H7 (cell line): Measurements from ENCODE around the gene AQP11. TPM values are rescaled to one million over a fixed set of nuclear protein-coding genes. Genes with fewer than 3 reads are reported as not detected.
"Not testable (repeated sequence)": the region's sequence is repeated elsewhere in the genome, so short reads cannot be mapped to it uniquely, and the experiment has no call there.

ENCODE experiments used
- DNase-seq: peaks from one replicate; pipeline ENCODE4 v3.0.0; 2012
- H3K27me3 ChIP-seq: 2 replicates; pipeline ENCODE4 v1.6.0; 2011; ENCODE audit warnings: mild to moderate bottlenecking, low read length; ENCODE audit not compliant: control insufficient read depth, insufficient read depth
- H3K36me3 ChIP-seq: replicated peaks from 2 replicates; pipeline ENCODE4 v1.5.1; 2011; ENCODE audit warnings: low read length; ENCODE audit not compliant: control insufficient read depth, insufficient read depth
- H3K4me3 ChIP-seq: 2 replicates; pipeline ENCODE4 v1.5.1; 2011; ENCODE audit warnings: low read depth, mild to moderate bottlenecking, control low read depth, low read length, moderate library complexity; ENCODE audit not compliant: insufficient read depth
- total RNA-seq: library from RNA; depleted of rRNA; stranded (reverse); fragments of >200 nt; shearing (Covaris generic); gene quantifications from 2 replicates; pipeline ENCODE4 v1.2.3, GENCODE V29; 2014

Gene AQP11
- total RNA-seq, 1 experiment from 2014 or later, result 2.0 TPM

DNA sequence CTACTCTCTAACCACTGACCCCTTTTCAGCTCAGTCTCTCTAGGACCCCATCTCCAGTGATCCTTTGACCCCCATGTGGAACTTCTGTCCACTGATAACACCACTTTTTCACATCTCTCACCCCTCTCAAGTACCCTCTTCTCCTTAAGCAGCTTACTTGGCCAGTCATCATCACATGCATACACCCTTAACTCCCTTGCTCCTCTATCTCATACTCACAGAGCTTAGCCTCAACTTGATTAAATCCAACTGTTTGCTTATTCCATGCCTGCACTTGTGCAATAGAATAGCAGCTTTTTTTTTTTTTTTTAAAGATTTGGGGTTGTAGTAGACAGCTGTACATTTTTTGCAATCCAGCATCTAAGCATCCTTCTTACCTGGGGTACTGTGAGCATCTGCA, 22.2 kb downstream of the AQP11 start:
- peaks cover 14% of the 10 kb centered on the region for H3K36me3 ChIP-seq
- no peak for DNase-seq
- no peak overlapping the region for H3K4me3 ChIP-seq

DNA sequence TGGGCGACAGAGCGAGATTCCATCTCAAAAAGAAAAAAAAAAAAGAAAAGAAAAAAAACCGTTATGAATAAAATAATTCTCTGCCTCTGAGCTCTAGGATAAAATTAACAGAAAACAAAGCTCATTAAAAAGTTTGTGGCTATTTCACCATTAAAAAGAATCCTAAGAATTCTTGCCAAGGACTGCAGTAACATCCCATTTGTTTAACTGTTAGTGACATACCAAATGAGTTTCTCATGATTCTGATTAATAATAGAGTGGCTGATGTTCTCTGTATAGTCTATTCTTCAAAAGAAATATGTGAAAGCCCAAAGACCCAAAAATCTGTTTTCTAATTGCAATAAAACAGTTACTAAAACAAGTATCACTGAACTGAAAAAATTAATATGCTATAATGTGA, 28.1 kb downstream of the AQP11 start:
- Histone ChIP-seq H3K4me3 (no peak overlapping the region), H3K36me3 (peaks cover 26% of the 10 kb centered on the region), H3K27me3 (no peaks in the 10 kb centered on the region)
- DNase-seq, result no peak

More for the DNA sequence above, 22.2 kb downstream of the AQP11 start:
- H3K27me3 ChIP-seq, result no peaks in the 10 kb centered on the region

DNA sequence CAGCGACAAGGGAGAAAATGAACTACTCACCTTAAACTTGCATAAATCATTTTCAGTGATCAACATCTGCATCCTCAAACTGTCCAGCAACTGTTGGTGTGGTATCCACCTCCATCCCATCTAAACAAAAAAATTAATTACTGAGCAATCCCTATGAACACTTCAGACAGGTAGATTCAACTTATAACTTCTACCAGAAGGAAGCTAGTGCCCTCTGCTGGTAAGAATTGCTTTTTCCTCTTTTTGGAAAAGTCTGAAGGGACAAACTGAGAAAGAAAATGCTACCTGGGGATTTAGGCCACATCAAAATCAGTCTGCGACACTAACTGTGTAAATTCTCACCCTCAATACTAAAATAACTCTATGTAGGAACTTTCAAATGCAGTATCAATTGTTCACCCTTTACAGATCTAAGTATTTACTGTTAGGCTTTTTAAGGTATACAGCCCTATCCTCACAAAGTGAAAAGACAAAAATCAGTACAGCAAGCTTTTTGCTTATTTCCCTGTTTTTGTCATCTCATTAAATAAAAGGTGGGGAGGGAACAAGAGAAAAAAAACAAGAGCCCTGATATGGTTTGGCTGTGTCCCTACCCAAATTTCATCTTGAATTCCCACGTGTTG, 29.9 kb downstream of the AQP11 start:
- no peak overlapping the region for H3K4me3 ChIP-seq
- DNase-seq, result no peak
- H3K27me3 ChIP-seq, result no peaks in the 10 kb centered on the region
- H3K36me3 ChIP-seq, result peaks cover 32% of the 10 kb centered on the region

DNA sequence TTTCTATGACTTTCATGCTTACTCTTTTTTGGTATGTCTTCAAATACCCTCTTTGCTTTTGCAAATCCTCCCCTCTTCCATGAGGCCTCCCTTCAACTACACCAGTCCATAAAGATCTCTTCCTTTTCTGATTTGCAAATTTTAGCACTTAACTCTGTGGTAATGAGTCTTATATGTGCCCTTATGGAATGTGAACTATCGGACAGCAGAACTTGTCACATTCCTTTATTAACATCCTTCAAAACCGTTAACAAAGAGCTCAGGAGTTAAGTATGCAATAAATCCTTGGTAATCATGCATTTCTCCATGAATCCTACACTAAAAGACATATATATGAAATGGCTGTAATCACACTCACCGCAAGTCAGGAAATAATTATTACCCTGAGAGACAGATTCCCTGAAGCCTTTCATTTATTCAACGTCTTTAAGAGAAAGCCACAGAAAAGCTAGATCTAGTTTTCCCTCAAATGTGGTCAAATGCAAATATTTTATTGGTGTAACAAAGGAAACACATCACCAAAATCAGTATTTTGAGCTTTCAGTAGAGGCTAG, 40.5 kb downstream of the AQP11 start:
- Histone ChIP-seq H3K36me3 (no peaks in the 10 kb centered on the region; the same call in none of the 2 replicates), H3K27me3 (no peaks in the 10 kb centered on the region), H3K4me3 (no peak overlapping the region)
- DNase-seq, result no peak

DNA sequence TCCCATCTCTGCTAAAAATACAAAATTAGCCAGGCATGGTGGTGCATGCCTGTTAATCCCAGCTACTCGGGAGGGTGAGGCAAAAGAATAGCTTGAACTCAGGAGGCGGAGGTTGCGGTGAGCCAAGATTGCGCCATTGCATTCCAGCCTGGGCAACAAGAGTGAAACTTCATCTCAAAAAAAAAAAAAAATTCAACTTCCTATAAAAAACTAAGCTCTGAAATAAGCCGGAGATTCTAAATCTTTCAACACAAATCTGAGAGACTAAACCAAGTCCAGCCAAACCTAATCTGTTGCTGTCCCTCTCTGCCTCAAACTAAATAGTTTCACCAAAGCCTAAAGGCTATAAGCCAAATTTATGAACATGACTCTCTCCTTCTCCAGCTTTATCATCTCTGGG, 44.2 kb downstream of the AQP11 start:
- not testable (repeated sequence) for DNase-seq, H3K4me3 ChIP-seq, H3K27me3 ChIP-seq, H3K36me3 ChIP-seq

DNA sequence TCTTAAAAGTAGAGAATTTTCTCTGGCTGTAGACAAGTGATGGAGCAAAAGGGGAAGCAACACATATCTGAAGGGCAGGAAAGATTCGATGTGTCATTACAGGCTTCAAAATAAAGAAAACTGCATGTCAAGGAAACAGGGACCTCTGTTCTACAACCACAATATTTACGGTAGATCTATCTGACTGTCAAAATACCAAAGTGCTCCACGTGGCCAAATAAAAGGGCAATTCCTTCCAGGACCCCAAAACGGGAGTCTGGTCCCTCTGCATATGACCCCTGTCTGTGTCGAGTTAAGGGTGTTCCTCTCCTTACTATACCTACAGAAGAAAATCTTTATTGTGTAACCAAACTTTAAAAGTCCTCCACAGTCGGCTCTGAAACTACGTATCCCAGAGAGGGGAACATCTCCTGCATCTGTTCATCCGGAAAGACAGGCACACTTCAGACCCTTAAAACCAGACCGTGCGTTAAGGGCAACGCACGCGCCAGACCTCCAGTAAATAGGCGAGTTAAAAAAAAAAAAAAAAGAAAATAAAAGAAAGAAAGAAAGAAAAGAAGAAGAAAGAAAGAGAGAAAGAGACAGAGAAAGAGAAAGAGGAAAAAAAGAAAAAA, 47.1 kb downstream of the AQP11 start:
- Histone ChIP-seq H3K36me3 (no peaks in the 10 kb centered on the region; the same call in 1 of the 2 replicates), H3K4me3 (peak overlapping the region; percentile 90), H3K27me3 (no peaks in the 10 kb centered on the region)
- peak; percentile 35 for DNase-seq

DNA sequence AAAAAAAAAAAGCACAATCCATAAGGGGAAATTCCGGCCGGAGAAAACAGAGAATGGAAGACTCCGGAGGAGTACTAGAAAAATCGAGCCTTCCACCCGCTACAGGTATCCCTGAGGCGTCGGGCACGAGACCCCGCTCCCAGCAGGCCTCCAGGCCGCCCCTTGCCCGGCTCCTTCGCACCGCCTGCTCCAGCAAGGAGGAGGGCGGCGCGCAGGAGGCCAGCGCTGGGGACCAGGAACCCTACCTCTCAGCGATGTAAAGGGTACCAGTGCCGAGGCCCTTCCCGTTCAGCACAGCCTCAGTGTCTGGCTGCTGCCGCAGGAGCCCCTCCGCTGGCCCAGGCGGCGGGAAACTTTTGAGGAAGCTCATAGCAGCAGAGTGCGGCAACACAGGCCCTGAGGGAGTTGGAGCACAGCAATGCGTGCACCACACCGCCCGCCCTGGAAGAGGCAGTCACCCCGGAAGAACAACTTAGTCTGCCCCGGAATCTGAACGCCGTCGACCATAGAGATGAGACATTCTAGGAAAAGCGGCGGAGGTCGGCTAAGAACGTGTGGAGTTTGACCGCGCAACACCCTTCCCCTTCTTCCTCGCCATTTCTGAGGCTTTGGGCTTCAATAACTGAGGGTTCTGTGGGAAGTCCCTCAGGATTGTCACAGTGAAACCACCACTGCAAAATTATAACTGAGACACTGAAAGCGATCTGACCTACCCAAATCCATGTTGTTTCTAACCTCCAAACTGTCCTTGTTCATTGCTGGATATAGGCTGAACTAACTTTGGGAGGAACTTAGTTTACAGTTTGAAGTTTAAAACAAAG, 47.8 kb downstream of the AQP11 start, which contains the start of gene CLNS1A:
Gene CLNS1A (minus strand): TSS at position 450 of the 821 bp plus-strand sequence. CDS start 80 bp downstream, at position 370.
- no peaks in the 10 kb centered on the region; the same call in 1 of the 2 replicates for H3K36me3 ChIP-seq
- H3K27me3 ChIP-seq, result no peaks in the 10 kb centered on the region
- peak; percentile 86 for DNase-seq
- H3K4me3 ChIP-seq, result peak within 1 kb of the TSS; percentile 90

DNA sequence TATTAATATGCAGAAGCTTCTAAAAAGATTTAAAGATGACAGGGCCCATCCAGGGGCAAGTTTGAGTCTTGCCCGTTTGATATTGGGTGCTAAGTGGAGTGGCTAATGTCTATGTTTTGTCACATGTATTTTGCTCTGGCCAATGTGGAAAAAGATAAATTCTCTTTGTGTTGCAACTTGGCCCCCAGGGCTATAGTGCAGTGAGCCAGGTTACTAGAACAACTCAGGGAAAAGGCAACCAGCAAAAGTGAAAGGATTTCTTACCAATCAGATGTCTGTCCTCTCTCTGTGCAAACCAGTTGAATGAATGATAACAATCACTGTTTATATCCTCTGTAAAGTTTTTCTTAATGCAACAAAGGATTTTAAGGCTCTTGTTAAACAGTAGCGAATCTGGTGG, 52.5 kb downstream of the AQP11 start:
- Histone ChIP-seq H3K36me3 (no peaks in the 10 kb centered on the region), H3K4me3 (no peak overlapping the region), H3K27me3 (no peaks in the 10 kb centered on the region)
- no peak for DNase-seq

DNA sequence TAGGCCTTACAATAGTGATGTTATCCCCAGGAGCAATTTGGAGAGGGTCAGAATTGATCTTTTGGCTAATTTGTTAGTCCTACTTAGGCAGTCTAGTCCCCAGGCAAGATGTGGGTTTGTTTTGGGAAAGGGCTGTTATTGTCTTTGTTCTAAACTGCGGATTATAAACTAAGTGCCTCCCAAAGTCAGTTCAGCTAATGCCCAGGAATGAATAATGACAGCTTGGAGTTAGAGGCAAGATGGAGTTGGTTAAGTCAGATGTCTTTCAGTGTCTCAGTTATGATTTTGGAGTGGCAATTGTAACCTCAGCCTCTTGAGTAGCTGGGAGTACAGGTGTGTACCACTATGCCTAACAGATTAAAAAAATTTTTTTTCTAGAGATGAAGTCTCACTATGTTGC, 55.1 kb downstream of the AQP11 start:
- Histone ChIP-seq H3K36me3 (no peaks in the 10 kb centered on the region), H3K27me3 (no peaks in the 10 kb centered on the region), H3K4me3 (no peak overlapping the region)
- no peak for DNase-seq

DNA sequence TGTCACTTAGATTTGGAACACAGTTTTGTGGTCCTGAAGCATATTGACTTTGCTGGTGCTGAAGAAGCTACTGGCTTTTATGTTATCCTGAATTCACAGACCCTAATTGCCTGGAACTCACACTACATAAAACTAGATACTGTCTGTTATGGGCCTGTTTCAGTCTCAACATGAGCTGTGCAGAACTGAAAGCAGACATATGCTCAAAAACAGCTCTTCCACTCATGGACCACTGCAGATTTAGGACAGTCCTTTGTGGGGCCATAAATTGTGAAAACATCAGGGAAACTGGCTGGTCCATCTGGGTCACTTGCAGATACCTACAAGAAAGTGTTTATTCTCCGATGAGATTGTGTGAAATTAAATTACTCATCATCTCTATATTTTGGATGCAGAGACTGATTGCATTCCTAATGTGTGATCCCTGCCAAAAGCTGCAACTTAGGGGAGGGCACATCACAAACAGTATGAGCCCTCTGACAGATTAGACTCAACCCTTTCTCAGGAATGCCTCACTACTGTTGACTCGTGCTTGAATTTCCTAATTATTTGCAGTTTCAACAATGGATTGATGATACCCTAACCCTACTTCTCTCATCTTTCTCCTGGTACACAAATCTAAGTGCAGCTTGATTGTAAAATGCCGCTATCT, 58.0 kb downstream of the AQP11 start:
- Histone ChIP-seq H3K4me3 (no peak overlapping the region), H3K27me3 (no peaks in the 10 kb centered on the region), H3K36me3 (no peaks in the 10 kb centered on the region)
- DNase-seq, result no peak

DNA sequence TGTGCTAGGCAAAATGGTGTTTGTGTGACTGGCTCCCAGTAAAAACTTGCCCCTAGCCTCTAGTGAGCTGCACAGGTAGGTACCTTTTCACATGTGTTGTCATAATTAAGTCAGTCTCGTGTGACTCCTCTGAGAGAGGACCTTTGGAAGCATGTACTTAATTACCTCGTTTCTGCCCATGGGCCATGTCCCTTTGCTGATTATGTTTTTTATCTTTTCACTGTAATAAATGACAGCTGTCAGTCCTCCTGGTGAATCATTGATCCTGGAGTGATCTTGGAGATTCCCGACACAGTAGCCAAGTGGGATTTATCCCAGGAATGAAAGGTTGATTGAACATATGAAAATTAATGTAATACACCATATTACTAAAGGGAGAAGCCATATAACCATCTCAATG, 60.4 kb downstream of the AQP11 start:
- DNase-seq, result no peak
- Histone ChIP-seq H3K4me3 (no peak overlapping the region), H3K27me3 (no peaks in the 10 kb centered on the region), H3K36me3 (no peaks in the 10 kb centered on the region)

DNA sequence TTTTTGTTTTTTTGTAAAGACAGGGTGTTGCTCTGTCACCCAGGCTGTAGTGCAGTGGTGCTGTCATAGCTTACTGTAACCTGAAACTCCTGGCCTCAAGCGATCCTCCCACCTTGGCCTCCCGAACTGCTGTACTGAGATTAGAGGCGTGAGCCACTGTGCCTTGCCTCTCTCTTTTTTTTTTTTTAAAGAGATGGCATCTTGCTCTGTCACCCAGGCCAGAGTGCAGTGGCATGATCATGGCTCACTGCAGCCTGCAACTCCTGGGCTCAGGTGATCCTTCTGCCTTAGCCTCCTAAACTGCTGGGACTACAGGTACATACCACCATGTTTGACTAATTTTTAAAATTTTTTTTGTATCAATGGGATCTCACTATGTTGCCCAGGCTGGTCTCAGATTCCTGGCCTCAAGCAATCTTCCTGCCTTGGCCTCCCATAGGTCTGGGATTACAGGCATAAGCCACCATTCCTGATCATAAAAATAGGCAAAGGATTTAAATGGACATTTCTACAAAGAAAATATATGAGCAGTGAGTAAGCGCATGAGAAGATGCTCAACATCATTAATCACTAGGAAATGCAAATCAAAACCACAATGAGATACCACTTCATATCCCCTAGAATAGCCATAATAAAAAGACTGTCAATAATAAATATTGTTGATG, 65.1 kb downstream of the AQP11 start:
- H3K27me3 ChIP-seq, result no peaks in the 10 kb centered on the region
- H3K4me3 ChIP-seq, result no peak overlapping the region
- DNase-seq, result no peak
- H3K36me3 ChIP-seq, result no peaks in the 10 kb centered on the region

DNA sequence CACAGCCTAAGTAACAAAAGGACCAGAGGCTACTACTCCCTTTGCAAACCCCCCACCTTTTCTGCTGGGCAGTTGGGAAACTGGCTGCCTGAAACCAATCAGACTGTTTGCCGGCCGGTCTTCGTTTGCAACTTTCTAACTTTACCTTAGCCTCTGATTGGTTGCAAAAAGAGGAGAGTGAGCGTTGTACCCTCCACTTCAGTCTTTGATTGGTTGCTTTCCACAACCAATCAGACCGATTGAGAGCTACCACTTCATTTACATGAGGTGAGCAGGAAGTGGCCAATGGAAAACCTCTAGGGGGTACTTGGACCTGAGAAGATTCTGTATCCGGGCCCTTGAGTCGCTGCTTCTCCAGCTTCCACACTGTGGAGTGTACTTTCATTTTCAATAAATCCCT, 66.6 kb downstream of the AQP11 start:
- no peaks in the 10 kb centered on the region for H3K27me3 ChIP-seq
- peak; percentile 8 for DNase-seq
- H3K36me3 ChIP-seq, result no peaks in the 10 kb centered on the region
- H3K4me3 ChIP-seq, result no peak overlapping the region
